SH-SY5Y (cell line): ENCODE data around the gene RPP30.

Experiments
- GATA2 ChIP-seq: IDR thresholded peaks from 2 replicates; pipeline ENCODE4 v1.6.1; 2011; ENCODE audit warnings: mild to moderate bottlenecking, low read depth, low read length
- GATA3 ChIP-seq: IDR thresholded peaks from 2 replicates; pipeline ENCODE4 v1.6.1; 2011; ENCODE audit warnings: low read depth, mild to moderate bottlenecking, low read length, moderate library complexity

RPP30 gene

GRCh38 chr10:90919683-90920574, 48.2 kb downstream of the RPP30 start:
- no peak for TF ChIP-seq GATA3
- no peak for TF ChIP-seq GATA2

- TF ChIP-seq GATA2 (no peak), GATA3 (no peak)
Measured at GRCh38 chr10:90920986-90921666, 49.4 kb downstream of the RPP30 start, which contains the start of gene ANKRD1. ANKRD1 (minus strand) TSS chr10:90921087; CDS start chr10:90921027, 60 bp downstream.

- TF ChIP-seq GATA2 (no peak), GATA3 (no peak)
Measured at GRCh38 chr10:90921906-90922305, 50.1 kb downstream of the RPP30 start.

- TF ChIP-seq GATA3 (no peak), GATA2 (no peak)
Measured at GRCh38 chr10:90923111-90923731, 51.4 kb downstream of the RPP30 start.

GRCh38 chr10:90924552-90924951, 52.8 kb downstream of the RPP30 start:
- TF ChIP-seq GATA3: no peak
- no peak for TF ChIP-seq GATA2

- TF ChIP-seq GATA2 (no peak), GATA3 (no peak)
Measured at GRCh38 chr10:90925079-90926029, 53.6 kb downstream of the RPP30 start.

- TF ChIP-seq GATA2 (no peak), GATA3 (no peak)
Measured at GRCh38 chr10:90927293-90927692, 55.5 kb downstream of the RPP30 start.

- TF ChIP-seq GATA3 (no peak), GATA2 (no peak)
Measured at GRCh38 chr10:90929179-90929578, 57.4 kb downstream of the RPP30 start.

- TF ChIP-seq GATA3 (no peak), GATA2 (no peak)
Measured at GRCh38 chr10:90930070-90930837, 58.5 kb downstream of the RPP30 start.

- TF ChIP-seq GATA2 (no peak), GATA3 (no peak)
Measured at GRCh38 chr10:90930971-90931871, 59.4 kb downstream of the RPP30 start.

- no peak for TF ChIP-seq GATA2
- no peak for TF ChIP-seq GATA3
Measured at GRCh38 chr10:90935581-90936275, 64.0 kb downstream of the RPP30 start.
